Measurements from ENCODE around the gene TCF7L1.
A peak's percentile ranks its signal among the peaks of the same experiment; 100 is the strongest.

TCF7L1 gene

DNA sequence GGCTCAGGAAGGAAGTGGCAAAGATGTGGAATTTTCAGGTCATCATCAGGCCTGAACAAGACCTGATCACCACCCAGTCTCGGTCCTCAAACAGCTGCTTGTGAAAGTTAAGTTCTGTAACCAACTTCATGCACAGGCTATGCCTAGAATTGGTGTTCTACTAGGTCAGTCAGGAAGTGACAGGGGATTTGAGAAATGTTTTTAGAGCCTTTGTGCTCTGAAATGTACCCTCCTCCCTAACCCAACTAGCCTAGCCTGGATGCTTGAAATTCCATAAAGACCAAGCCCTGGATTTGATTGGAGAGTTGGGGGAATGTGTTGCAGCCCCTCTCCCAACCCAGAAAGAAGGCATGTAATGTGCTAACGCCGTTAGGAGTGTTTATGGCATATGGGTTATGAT lies 131.3 kb downstream of the TCF7L1 start:
- Histone ChIP-seq H3K4me2 (ENCODE audit: low read length) (no peak overlapping the region), H3K36me3 (ENCODE audit: insufficient read depth, low read length) (no peaks in the 10 kb centered on the region), H3K9ac (ENCODE audit: low read length) (no peak overlapping the region), H3K79me2 (ENCODE audit: insufficient read depth, low read length) (no peaks in the 10 kb centered on the region), H3K27me3 (ENCODE audit: insufficient read depth, low read length) (no peaks in the 10 kb centered on the region), H3F3A (ENCODE audit: insufficient read depth, low read length) (no peaks in the 10 kb centered on the region), H4K20me1 (ENCODE audit: insufficient read depth, low read length) (no peaks in the 10 kb centered on the region), H3K9me2 (ENCODE audit: low read depth, low read length) (no peaks in the 10 kb centered on the region), H3K9me3 (ENCODE audit: low read length) (no peaks in the 10 kb centered on the region), H3K4me3 (ENCODE audit: low read depth, low read length, poor library complexity, severe bottlenecking) (no peak overlapping the region), H3K4me1 (ENCODE audit: insufficient read depth, low read length, severe bottlenecking) (no peaks in the 10 kb centered on the region), H2AFZ (ENCODE audit: low read length) (no peak overlapping the region), H3K27ac (ENCODE audit: low read depth, low read length, poor library complexity, severe bottlenecking) (no peak overlapping the region)
- TF ChIP-seq, protein P1, sequence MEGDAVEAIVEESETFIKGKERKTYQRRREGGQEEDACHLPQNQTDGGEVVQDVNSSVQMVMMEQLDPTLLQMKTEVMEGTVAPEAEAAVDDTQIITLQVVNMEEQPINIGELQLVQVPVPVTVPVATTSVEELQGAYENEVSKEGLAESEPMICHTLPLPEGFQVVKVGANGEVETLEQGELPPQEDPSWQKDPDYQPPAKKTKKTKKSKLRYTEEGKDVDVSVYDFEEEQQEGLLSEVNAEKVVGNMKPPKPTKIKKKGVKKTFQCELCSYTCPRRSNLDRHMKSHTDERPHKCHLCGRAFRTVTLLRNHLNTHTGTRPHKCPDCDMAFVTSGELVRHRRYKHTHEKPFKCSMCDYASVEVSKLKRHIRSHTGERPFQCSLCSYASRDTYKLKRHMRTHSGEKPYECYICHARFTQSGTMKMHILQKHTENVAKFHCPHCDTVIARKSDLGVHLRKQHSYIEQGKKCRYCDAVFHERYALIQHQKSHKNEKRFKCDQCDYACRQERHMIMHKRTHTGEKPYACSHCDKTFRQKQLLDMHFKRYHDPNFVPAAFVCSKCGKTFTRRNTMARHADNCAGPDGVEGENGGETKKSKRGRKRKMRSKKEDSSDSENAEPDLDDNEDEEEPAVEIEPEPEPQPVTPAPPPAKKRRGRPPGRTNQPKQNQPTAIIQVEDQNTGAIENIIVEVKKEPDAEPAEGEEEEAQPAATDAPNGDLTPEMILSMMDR (IDR thresholded peaks at IDR 0.05; ENCODE audit: low read length), result no peak
- TF ChIP-seq EZH2 (IDR thresholded peaks at IDR 0.05; ENCODE audit: borderline replicate concordance, low read length), result no peak

DNA sequence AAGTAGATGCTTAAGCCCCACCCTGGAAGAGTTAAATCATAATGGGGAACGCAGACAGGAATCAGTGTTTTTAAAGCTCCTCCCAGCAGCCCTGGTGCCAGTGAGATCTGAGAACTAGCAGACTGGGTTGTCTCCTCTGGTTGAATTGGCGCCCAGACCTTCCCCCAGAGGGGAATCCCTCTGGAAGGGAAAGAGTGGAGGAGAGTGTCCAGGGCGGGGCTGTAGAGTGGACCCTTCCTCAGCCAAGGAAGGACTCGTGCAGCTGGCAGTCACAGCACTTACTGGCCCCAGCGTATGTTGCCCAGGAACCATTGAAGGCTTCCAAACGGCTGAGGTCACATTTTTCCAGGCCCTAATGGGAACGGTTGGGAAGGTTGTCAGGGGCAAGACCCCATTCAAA lies 132.1 kb downstream of the TCF7L1 start:
- no peaks in the 10 kb centered on the region for H3K36me3 ChIP-seq (ENCODE audit: insufficient read depth, low read length)
- no peak overlapping the region for H3K4me2 ChIP-seq (ENCODE audit: low read length)
- H3K4me3 ChIP-seq (ENCODE audit: low read depth, low read length, poor library complexity, severe bottlenecking), result no peak overlapping the region
- no peaks in the 10 kb centered on the region for H3K79me2 ChIP-seq (ENCODE audit: insufficient read depth, low read length)
- H3K9me2 ChIP-seq (ENCODE audit: low read depth, low read length), result no peaks in the 10 kb centered on the region
- no peaks in the 10 kb centered on the region for H3K27me3 ChIP-seq (ENCODE audit: insufficient read depth, low read length)
- H2AFZ ChIP-seq (ENCODE audit: low read length), result no peak overlapping the region
- H3K4me1 ChIP-seq (ENCODE audit: insufficient read depth, low read length, severe bottlenecking), result no peaks in the 10 kb centered on the region
- no peak overlapping the region for H3K9ac ChIP-seq (ENCODE audit: low read length)
- no peaks in the 10 kb centered on the region for H3K9me3 ChIP-seq (ENCODE audit: low read length)
- TF ChIP-seq EZH2 (IDR thresholded peaks at IDR 0.05; ENCODE audit: borderline replicate concordance, low read length), result no peak
- TF ChIP-seq, protein P1 (IDR thresholded peaks at IDR 0.05; ENCODE audit: low read length), result no peak
- no peaks in the 10 kb centered on the region for H4K20me1 ChIP-seq (ENCODE audit: insufficient read depth, low read length)
- H3K27ac ChIP-seq (ENCODE audit: low read depth, low read length, poor library complexity, severe bottlenecking), result no peak overlapping the region
- H3F3A ChIP-seq (ENCODE audit: insufficient read depth, low read length), result no peaks in the 10 kb centered on the region

DNA sequence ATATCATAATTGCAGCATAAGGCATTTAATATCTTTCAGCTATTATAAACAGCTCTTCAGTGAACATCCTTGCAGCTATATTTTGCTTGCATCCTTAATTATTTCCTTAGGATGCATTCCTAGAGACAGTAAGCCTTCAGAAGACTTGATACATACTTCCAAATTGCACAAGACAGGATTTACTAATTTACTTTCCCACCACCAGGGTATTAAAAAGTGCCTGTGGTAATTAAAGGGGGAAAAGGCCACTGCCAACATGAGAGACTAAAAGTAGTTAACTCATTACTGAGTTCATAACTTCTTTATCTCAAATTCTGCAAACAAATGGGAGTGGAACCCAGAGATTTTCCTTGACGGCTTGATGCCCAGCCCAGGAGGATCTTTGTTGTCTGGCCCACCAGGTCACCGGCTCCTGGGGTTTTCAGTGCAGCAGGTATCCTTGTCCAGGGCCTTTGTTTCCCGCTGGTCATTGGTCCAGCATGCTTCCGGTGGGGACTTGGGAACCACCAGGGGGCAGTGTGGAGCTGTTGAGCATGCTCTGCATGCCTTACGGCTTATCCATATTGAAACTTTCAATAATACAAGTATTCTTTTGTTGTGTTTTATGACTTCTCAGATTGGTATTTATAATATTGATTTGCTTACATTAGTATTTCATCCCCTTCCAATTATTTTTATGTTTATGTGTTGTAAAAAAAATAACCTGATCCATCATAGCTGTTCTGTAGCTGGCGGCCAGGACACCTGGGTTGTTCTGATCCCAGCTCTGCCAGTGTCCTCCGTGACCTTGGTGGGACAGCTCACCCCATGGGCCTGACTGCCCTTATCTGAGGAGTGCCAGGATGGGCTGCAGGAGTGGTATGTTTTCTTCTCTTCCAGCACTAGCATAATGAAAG lies 133.2 kb downstream of the TCF7L1 start:
- no peak overlapping the region for H3K27ac ChIP-seq (ENCODE audit: low read depth, low read length, poor library complexity, severe bottlenecking)
- no peaks in the 10 kb centered on the region for H4K20me1 ChIP-seq (ENCODE audit: insufficient read depth, low read length)

More for the DNA sequence above, 133.2 kb downstream of the TCF7L1 start:
- H3K36me3 ChIP-seq (ENCODE audit: insufficient read depth, low read length), result no peaks in the 10 kb centered on the region
- no peaks in the 10 kb centered on the region for H3K9me2 ChIP-seq (ENCODE audit: low read depth, low read length)
- no peak overlapping the region for H3K4me3 ChIP-seq (ENCODE audit: low read depth, low read length, poor library complexity, severe bottlenecking)
- no peaks in the 10 kb centered on the region for H3K4me1 ChIP-seq (ENCODE audit: insufficient read depth, low read length, severe bottlenecking)
- no peak for TF ChIP-seq EZH2 (IDR thresholded peaks at IDR 0.05; ENCODE audit: borderline replicate concordance, low read length)
- TF ChIP-seq, protein P1 (IDR thresholded peaks at IDR 0.05; ENCODE audit: low read length), result peak; percentile 90
- H3F3A ChIP-seq (ENCODE audit: insufficient read depth, low read length), result no peaks in the 10 kb centered on the region
- H3K79me2 ChIP-seq (ENCODE audit: insufficient read depth, low read length), result no peaks in the 10 kb centered on the region
- H2AFZ ChIP-seq (ENCODE audit: low read length), result no peak overlapping the region
- no peak overlapping the region for H3K4me2 ChIP-seq (ENCODE audit: low read length)
- H3K9me3 ChIP-seq (ENCODE audit: low read length), result no peaks in the 10 kb centered on the region
- H3K9ac ChIP-seq (ENCODE audit: low read length), result no peak overlapping the region
- no peaks in the 10 kb centered on the region for H3K27me3 ChIP-seq (ENCODE audit: insufficient read depth, low read length)

All from OCI-LY1 (cell line).